GM19438 (cell line): Measurements from ENCODE around the gene PAX7.
"Not testable (repeated sequence)": the region's sequence is repeated elsewhere in the genome, so short reads cannot be mapped to it uniquely, and the experiment has no call there.

Experiments
- ATAC-seq: cut with Tn5 transposase; IDR thresholded peaks from one replicate; pipeline ENCODE4 v1.9.1; 2021; ENCODE audit warnings: low read depth; ENCODE audit not compliant: unreplicated experiment

The PAX7 gene

DNA sequence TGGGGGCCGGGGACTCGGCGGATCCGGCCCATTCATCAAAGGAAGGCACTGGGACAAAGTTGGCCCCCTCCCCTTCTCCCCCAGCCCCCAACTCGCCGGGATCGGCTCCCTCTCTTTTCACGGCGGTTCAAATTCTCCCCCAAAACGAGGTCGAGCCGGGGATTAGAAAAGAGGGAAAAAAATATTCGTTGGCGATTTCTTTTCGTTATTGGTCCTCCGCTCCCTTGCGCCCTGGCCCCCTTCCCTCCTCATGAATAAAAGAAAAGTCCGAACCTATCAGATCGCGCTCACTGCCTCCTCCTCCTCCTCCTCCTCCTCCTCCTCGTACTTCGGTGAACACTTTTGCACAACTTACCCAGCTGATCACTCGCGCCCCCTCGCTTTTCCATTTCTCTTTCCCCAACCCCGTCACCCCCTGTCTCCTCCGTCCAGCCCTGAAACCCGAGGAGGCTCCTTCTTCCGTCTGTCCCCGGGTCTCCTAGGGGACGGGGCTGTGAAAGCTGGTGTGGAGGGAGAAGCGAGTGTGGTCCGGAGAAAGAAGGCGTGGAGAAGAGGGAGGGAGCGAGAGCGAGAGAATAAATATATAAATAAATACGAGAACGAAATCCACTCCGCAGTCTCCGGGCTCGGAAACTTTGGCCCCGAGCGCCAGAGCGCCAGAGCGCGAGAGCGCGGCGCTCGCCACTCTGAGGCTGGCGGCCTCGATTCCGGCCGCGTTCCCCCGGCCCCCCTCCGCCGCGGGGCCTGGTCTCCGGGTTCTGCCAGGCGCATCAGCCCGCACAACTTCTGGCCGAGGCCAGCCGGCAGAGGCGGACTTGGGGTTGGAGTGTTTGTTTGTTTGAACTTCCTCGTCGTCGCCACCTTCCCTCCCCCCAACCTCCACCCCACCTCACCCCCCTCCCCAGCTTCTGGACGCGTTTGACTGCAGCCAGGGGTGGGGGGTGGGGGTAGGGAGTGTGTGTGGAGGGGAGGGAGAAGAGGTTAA, at the start of gene PAX7:
Gene PAX7, plus strand, starts transcription at position 336 of the 985 bp plus-strand sequence. CDS start 758 bp downstream, outside the sequence.
- no peak for ATAC-seq

DNA sequence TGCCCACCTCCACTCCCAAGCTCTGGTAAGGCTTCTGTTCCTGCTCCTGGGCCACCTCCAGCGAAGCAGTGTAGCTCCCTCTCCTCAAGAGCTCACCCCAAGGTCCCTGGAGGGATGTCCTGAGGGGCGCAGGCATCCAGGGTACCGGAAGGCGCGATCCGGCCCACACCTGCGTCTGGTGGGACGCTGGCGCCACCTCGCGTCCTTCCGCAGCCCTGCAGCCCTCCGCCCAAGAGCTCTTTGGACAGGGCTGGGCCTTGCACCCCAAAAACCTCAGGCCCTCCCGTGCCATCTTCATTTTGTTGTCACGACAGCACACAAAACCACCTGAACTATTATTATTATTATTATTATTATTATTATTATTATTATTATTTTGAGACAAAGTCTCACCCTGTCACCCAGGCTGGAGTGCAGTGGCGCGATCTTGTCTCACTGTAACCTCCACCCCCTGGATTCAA, 49.2 kb upstream of the PAX7 start:
- ATAC-seq = no peak

DNA sequence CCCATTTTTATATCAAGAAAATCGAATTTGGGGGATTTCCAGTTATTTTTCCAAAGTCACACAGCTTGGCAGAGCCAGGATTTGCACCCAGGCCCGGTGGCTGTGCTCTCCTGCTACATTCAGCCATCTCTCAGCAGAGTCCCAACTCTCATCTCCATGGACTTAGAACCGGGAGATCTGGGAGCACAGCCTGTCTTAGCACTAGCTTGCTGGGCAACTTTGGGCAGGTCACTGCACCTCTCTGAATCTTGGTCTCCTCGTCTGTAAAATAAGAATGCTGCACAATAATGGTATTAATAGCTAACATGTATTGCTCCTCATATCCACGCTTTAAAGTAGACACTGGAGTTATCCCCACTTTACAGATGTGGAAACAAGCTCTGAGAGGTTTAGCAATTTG, 47.8 kb upstream of the PAX7 start:
- no peak for ATAC-seq

DNA sequence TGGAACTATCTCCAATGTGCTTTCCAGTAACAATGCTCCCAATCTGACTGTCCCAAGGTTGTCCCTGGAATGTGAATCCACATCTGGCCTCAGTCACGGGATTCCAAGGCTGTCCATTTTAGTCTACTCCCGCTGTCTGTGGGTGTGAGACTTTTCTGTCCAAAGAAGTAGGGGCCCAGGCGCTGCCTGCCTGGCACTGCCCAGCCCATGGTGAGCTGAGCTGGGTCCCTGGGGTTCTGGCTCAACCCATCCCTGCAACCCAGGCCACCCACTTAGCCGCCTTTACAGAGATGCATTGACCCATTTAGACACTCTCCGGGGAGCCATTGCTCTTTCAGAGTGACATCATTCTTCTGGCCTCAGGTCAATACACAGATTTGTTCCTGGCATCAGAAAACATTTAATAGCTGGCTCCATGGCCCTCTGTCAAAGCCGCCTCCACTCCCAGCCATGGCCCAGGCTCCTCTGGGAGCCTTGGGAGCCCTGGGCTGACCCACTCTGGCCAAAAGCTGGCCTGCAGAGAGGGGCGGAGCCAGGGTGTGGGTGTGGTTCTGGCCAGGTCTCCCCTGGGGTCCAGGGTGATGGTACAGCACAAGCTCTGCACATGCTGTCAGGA, 47.2 kb upstream of the PAX7 start:
- ATAC-seq = no peak

DNA sequence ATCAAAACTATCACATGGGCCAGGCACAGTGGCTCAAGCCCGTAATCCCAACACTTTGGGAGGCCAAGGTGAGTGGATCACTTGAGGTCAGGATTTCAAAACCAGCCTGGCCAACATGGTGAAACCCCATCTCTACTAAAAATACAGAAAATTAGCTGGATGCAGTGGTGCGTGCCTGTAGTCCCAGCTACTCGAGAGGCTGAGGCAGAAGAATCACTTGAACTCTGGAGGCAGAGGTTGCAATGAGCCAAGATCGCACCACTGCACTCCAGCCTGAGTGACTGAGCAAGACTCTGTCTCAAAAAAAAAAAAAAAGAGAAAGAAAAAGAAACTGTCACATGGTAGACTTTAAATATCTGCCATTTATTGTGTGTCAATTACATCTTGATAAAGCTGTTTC, 44.6 kb upstream of the PAX7 start:
- ATAC-seq = not testable (repeated sequence)

DNA sequence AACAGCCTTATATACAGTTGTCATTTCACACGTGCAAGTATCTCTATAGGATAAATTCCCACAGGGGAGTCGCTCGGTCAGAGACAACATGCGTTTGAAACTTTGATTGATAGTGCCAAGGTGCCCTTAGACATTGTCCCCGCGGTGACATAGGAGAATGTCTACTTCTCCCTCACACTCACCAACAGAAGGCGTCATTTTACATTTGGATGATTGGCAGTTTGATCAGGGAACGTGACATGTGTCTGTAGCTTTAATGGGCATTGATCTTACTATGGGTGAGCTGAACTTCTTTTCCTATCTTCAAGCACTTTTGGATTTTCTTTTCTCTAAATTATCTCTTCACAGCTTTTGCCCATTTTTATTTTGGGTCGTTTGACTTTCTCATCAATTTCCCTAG, 42.6 kb upstream of the PAX7 start:
- ATAC-seq = no peak

DNA sequence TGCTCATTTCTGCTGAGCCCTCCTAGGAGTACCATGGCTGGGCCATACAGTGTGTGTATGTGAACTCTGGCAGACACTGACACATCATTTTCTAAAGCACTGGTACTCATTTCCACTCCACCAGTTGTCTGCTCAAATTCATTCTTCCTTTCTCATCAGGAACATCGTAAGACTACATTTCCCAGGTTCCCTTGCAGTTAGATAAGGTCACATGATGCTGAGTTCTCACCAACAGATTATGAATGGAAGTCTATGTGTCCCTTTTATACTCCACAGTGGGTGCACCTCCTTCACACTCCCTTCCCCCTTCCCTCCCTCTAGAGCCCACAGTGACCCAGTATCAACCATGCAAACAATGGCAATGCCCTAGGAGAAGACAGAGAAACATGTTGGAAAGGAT, 38.3 kb upstream of the PAX7 start:
- no peak for ATAC-seq

DNA sequence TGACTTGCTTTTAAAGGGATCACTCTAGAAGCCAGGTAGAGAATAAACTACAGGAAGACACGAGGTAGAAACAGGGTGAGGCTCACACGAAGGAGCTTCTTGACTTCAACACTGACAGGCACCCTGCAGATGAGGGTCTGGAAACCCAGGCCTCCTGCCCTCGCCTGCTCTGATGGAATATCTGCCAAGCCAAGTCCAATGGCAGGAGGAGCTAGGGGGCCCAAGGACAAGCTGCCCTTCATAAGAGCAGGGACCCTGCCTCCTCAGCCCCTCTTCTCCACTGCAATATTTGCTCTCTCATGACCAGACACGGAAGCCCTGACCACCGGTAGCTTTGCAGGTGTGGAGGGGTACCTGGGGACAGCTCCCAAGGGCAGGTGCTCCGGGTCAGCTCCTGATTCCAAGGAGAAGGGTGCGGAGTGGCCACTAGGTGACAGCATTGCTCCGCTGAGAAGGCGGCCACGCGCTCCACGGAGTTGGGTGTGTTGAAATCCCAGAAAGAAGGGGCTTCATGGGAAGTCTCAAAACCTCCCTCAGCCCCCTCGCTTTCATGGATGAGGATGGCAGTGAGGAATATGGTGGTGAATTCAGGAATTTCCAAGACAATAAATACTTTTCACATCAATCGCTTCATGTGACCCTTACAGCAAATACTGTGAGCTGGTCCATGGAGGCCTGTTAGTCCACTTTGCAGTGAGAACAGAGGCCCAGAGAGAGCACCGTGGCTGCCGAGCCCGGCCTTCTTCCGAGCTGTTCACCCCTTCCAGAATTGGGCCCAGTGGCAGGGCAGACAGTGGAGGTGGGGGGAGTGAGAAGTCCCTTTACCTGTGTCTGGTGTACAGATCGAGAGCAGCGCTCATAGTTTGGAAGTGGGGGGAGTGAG, 33.2 kb upstream of the PAX7 start:
- no peak for ATAC-seq

DNA sequence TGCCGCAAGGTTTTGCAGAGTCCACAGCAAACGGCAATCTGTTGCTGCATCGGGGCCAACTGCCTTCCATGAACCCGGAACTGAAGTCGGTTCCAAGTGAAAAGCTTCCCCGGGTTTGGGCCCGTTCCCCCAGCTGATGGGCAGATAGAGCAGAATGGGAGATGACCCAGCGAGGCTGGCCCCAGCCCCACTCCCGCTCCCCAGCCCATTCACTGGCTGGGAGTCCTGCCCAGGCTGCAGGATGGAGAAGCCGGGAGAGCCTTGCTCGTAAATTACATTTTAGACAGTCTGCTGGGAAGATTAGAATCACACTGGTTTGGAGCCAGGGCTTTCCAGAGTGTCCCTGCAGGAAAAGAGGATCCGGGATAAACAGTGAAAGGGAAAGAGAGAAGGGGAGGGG, 31.6 kb upstream of the PAX7 start:
- no peak for ATAC-seq

DNA sequence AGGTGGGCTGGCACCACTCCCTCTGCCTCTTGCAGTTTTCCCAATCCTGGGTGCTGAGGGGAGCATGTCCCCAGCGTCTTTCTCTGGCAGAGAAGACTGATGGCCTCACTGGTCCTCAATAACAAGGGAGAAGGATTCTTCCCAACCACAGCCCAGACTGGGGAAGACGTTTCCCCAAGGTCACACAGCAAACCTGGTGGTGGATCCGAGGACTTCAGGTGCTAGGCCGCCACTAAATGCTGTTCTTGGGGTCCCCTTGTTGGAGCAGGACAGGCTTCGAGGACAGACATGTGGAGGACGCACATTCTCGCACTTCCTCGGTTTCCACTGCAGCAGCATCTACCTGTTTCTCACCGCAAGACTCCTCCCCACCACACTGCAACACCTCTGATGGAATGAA, 30.9 kb upstream of the PAX7 start:
- ATAC-seq = no peak

DNA sequence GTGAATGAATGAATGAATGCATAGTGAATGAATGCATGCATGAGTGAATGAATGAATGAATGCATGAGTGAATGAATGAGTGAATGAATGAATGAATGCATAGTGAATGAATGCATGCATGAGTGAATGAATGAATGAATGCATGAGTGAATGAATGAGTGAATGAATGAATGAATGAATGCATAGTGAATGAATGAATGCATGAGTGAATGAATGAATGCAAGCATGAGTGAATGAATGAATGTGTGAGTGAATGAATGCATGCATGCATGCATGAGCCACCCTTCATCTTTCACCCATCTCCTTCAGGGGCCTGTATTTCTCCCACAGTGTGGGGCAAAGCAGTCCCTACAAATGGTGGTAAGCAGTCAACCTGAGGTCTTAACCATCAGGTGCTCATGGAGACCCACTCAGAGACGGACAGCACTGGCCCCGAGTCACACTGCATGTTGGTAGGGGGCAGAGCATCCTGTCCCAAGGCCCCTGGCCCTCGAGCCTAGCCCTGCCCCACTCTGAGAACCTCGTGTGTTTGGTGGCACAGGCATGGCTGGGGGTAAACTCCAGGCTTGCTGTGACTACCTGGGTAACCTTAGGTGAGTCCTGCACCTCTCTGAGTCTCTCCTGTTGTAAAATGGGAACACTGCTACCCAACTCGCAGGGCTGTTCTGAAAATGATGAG, 28.0 kb upstream of the PAX7 start:
- ATAC-seq = no peak

DNA sequence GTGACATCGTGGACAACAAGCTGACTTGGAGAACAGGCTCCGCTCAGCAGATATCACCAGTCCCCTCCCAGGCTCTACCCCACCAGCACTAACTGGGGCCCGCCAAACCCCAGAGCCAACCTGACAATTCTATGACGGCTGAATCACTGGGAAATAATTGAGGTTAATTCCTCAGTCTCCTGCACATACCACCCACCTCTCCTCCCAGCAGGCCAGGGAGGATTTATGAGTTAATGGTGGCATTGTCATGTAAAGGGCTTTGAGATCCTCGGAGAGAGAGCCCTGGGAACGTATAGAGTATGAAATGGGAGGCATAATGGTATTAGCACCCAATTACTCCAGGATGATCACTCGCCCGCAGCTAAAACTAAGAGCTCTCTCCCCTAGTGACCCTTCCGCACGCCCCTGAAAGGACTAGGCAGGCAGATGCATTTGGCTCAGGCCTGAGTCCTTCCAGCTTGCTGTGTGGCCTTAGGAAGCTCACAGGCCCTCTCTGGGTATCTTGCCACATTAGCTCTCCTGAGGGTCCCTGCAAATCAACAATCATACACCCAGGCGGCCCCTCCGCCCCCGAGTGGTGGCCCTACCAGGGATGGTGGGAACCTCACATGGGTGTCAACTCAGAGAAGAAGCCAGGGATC, 27.3 kb upstream of the PAX7 start:
- ATAC-seq = no peak

DNA sequence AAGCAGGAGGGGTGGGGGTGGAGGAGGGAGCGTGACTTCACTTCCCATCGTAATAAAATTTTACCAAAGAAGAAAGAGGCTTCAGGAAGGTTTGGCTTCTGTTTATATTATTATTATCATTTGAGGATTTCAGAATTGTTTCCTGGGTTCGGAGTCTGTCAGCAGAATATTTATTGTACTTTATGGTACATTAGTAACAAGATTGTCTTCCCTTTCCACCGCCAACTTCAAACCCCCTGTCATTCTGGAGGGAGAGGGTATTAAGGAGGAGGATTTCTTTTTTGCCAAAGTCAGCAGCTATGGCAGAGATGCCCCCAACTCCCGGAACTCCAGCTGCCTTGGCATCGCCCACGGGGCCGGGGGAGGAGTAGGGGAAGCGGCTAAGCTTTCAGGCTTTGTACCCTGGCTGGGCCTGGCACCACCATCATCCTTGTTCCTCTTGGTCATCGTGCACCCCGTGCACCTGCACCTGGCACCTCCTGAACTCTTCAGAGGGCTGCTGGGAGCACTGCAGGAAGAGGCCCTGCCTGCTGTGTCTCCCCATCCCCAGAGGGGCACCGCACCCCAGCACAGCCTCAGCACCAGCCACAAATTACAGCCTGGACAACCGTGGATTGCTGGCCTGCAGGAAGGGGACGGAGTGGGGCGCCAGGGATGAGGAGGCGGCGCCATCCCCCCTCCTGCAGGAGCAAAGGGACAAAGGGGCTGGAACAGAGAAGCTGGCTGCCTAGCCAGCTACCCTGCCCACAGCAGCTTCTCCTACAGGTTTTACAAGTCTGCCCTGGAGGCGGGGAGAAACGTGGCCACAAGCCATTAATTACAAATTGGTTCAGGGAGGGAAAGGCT, 24.0 kb upstream of the PAX7 start:
- no peak for ATAC-seq

DNA sequence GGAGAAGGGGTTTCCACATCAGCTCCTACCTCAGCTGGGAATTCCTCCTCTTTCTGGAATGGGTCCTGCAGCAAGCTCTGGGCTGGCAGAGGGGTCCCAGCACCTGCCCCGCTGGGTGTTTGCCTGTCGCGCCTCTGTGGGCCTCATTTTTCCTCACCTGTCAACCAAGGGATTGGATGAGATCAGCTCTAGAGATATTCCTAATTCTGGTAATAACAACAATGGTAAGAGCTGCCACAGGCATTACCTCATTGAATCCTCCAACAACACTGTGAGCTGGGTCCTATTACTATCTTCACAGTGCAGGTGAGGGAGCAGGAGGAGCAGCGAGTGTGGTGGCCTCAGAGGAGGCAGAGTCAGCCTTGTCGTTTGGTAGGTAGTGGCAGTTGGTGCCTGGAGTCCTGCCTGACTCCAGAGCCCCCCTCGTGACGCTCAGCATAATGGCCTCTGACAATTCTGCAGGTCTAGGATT, 23.3 kb upstream of the PAX7 start:
- ATAC-seq = no peak

DNA sequence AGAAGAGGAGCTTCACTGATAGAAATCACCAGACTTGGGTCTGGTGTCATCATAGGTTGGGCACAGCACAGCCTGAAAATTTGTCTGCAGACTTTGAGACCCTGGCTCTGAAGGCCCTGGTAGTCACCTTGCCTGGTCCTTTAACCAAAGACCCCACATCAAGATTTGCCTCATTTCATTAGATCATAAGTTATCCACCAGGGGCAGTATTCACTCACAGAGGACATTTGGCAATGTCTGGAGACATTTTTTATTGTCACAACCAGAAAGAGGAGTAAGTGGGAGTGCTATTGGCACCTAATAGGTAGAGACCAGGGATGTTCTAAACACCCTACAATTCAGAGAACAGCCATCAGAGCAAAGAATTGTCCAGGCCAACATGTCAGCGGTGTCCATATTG, 22.1 kb upstream of the PAX7 start:
- ATAC-seq = no peak

DNA sequence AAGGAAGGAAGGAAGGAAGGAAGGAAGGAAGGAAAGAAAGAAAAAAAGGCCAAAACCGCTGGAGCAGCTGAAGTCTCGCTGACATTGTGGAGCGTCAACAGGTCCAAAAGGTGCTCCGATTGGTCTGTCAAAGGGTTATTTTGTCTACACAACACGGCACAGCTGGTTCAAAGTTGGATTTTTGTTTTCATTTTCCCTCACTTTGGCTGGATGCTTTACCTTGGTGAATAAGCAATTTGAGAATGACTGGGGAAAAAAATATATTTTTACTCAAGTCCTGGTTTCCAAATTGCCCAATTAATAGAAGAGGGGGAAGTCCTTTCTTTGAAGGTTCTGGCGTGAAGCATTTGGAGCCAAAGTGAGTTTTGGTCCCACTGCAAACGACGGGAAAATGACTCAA, 19.3 kb upstream of the PAX7 start:
- no peak for ATAC-seq

DNA sequence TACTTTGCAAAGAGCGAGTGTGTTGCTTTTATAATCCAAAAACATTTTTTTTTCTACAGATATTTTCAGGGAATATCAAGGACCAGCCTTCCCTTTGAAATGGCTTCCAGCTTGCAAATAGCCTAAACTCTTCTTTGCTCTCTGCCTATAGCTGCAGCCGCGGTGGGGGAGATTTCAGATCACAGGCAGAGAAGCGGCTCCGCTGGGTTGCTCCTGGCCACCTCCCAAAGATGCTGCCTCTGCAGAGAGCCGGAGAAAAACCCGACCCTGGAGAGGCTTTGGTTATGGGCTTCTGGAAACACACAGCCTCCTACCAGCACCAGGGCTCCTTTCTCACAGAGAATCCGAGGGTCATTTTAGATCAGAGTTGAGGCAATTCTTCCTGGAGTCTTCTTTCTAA, 18.6 kb upstream of the PAX7 start:
- no peak for ATAC-seq

DNA sequence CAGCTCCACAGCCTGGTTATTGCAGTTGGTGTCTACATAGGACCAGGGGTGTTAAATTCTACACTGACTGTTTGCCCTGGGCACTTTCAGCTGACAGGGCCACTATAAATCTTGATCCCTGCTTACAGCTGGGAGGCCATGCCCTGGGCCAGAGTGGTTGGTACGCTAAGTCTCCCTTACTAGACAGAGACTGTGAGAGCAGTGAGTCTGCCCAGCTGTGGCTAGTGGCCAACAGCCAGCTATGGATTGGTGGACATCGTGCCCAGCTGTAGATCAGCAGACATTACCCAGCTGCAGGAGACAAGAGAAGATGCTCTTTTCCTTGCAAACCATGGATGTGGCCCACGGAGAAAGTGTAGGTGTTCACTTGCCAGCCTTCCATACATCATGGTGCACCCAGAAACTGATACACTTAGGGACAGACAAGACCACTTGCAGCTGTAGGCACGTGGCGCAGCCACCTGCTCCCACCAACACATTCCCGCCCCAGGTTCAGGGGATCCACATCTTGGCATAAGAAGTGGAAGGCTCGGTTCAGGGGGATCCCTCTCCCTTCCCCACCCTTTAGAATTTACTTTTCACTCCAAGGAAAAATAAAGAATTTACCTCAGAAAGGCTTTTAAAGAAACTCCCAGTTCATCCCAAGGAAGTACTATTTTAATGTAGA, 16.4 kb upstream of the PAX7 start:
- no peak for ATAC-seq
